Gastroesophageal sphincter (tissue), 4 donors: ENCODE measurements around the gene ERCC6L. TPM values are rescaled to one million over a fixed set of nuclear protein-coding genes. Genes with fewer than 3 reads are reported as not detected.
A peak's percentile ranks its signal among the peaks of the same experiment; 100 is the strongest.

Experiments
- ATAC-seq: fragments of 150-250 bp; one replicate; pipeline ENCODE4 v1.9.1; 2016; ENCODE audit warnings: mild to moderate bottlenecking, moderate library complexity
- H3K27ac ChIP-seq, 4 donors: fragments of 200-600 bp; sonication (generic) in 3 of 4; 1 replicate in 3 of 4; 2 replicates in 1 of 4; pipeline ENCODE4 v1.5.1; 2016 to 2019
- H3K27me3 ChIP-seq: fragments of 200-600 bp; sonication (generic); one replicate; pipeline ENCODE4 v1.5.1; 2019
- H3K36me3 ChIP-seq, 2 donors: fragments of 200-600 bp; sonication (generic); one replicate each; pipeline ENCODE4 v1.5.1; 2019; ENCODE audit warnings: control low read depth in 1 of 2
- H3K4me1 ChIP-seq, 3 donors: fragments of 200-600 bp; sonication (generic); 1 replicate in 2 of 3; 2 replicates in 1 of 3; pipeline ENCODE4 v1.5.1; 2016 to 2019; ENCODE audit warnings: control low read depth in 2 of 3
- H3K4me3 ChIP-seq, 2 donors: fragments of 200-600 bp; sonication (generic); one replicate each; pipeline ENCODE4 v1.5.1; 2019; ENCODE audit warnings: mild to moderate bottlenecking in 1 of 2, moderate library complexity in 1 of 2
- H3K9me3 ChIP-seq, 3 donors: fragments of 200-600 bp; sonication (generic); one replicate each; pipeline ENCODE4 v1.5.1; 2017 to 2019; ENCODE audit warnings: control low read depth in 2 of 3
- CTCF ChIP-seq, 4 experiments: fragments of 200-600 bp in 2 of 4; fragments of 450-650 bp in 2 of 4; sonication (generic) in 1 of 4; IDR thresholded peaks; one replicate each; pipeline ENCODE4 v1.5.1; 2017 to 2019; ENCODE audit warnings: antibody characterized with exemption in 4 of 4, mild to moderate bottlenecking in 2 of 4, moderate library complexity in 2 of 4
- EP300 ChIP-seq: sonication (generic); formaldehyde crosslinking; IDR thresholded peaks from one replicate; pipeline ENCODE4 v1.6.1; 2017; ENCODE audit warnings: antibody characterized with exemption, mild to moderate bottlenecking
- POLR2A ChIP-seq, 2 donors: fragments of 450-650 bp; IDR thresholded peaks; one replicate each; pipeline ENCODE4 v1.6.1; 2017; ENCODE audit warnings: antibody characterized with exemption in 2 of 2, mild to moderate bottlenecking in 2 of 2, moderate library complexity in 1 of 2
- POLR2AphosphoS5 ChIP-seq: sonication (generic); formaldehyde crosslinking; IDR thresholded peaks from one replicate; pipeline ENCODE4 v1.6.1; 2017; ENCODE audit warnings: antibody characterized with exemption
- WGBS, 2 donors: methylation state at CpG; one replicate each; pipeline ENCODE4 v1.1.5; 2018; ENCODE audit warnings: low coverage in 1 of 2; 5-methylcytosine and 5-hydroxymethylcytosine counted together
- total RNA-seq, 4 donors: library from RNA; depleted of rRNA; stranded (reverse); fragments of >200 nt; gene quantifications; one replicate each; pipeline ENCODE4 v1.1.0, GENCODE V29; 2016

The ERCC6L gene
- total RNA-seq, 4 donors from 2014 or later = 0.37 TPM; not detected in 3

- Histone ChIP-seq H3K4me3 (no peak overlapping the region), H3K9me3 (no peaks in the 10 kb centered on the region), H3K27me3 (no peaks in the 10 kb centered on the region), H3K27ac (peak overlapping the region in 1 of 4 donors; percentile 12), H3K4me1 (no peaks in the 10 kb centered on the region), H3K36me3 (peaks cover 0 to 61% of the 10 kb centered on the region in 2 donors)
- 36 to 64% methylated on average over 1 to 2 of the region's 2 CpGs for WGBS, 2 donors
- no peak for ATAC-seq
- no peak for TF ChIP-seq EP300
- TF ChIP-seq POLR2A (IDR thresholded peaks at IDR 0.05) = no peak
- TF ChIP-seq POLR2AphosphoS5 = no peak
- no peak for TF ChIP-seq CTCF (IDR thresholded peaks at IDR 0.05)
These were observed 30.0 kb upstream of the ERCC6L start for GRCh38 chrX:72268597-72269365.

DNA sequence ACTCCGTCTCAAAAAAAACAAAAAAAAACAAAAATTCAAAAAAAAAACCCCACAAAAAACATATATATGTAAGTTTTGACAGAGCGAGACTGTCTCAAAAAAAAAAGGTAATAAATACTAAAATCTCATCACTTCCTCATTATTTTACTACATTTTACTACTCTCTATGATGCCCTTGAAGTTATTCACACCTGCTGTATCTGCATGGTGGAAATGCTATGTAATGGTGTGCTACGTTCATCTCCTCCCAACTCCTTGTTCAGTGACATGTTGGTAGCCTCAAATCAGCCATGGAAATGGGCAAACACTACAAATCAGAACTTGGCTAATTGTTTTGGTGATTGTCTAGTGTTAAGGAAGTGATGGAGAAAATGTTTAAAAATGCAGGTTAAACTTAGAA lies 26.4 kb upstream of the ERCC6L start:
- ATAC-seq = no peak
- Histone ChIP-seq H3K9me3 (no peaks in the 10 kb centered on the region), H3K4me1 (no peaks in the 10 kb centered on the region), H3K4me3 (no peak overlapping the region), H3K36me3 (peaks cover 0 to 27% of the 10 kb centered on the region in 2 donors), H3K27ac (no peak overlapping the region), H3K27me3 (no peaks in the 10 kb centered on the region)
- TF ChIP-seq EP300 (no peak), POLR2AphosphoS5 (no peak), POLR2A (IDR thresholded peaks at IDR 0.05) (no peak), CTCF (IDR thresholded peaks at IDR 0.05) (no peak)
- WGBS, 2 donors = 87 to 100% methylated on average over 2 of the region's 3 CpGs

DNA sequence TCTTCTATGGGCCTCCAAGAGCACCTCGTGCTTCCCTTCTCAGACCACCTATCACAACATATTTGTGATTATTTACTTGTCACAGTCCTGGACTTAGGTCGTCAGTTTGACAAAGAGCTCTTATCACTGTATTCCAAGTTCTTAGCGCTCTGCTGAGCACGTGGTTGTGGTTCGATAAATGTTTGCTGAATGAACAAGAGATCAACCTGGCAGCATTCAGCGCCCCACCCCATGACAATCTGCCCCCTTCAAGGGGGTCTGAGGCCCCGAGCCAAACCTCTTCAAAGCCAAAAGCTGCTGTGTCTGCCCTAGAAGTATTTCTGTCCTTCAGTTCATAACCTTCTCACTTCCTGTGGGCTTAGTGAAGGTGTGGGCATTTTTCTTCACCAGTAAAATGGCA lies 23.2 kb upstream of the ERCC6L start:
- TF ChIP-seq EP300 (no peak), POLR2A (IDR thresholded peaks at IDR 0.05) (no peak), POLR2AphosphoS5 (no peak), CTCF (IDR thresholded peaks at IDR 0.05) (no peak)
- no peak overlapping the region for H3K27ac ChIP-seq

DNA sequence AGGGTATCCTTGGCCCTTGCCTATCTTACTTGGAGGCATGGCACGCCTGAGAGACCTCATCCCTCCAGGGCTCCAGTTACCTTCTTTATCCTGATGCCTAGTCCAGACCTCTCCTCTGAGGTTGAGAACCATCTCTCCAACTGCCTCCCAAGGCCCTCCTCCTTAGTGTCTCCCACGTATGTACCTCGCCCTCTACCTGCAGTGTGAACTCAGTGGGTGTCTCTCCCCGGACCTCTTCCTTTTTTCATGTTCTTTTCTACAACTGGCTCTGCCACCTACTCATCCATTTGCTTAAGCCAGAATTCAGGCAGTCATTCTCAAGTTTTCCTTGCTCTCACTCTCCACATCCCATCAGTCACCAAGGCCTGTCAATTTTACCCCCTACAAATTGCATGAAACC lies 21.6 kb upstream of the ERCC6L start:
- WGBS, 2 donors = 72% methylated on average over 3 of the region's 4 CpGs; no CpG with 5 or more reads in 1 of the 2 donors
- Histone ChIP-seq H3K4me3 (no peak overlapping the region), H3K9me3 (no peaks in the 10 kb centered on the region), H3K4me1 (no peaks in the 10 kb centered on the region), H3K36me3 (no peaks in the 10 kb centered on the region), H3K27me3 (no peaks in the 10 kb centered on the region), H3K27ac (no peak overlapping the region)
- ATAC-seq = no peak
- TF ChIP-seq CTCF (IDR thresholded peaks at IDR 0.05) (no peak), POLR2AphosphoS5 (no peak), EP300 (no peak), POLR2A (IDR thresholded peaks at IDR 0.05) (no peak)

More for the DNA sequence above, 23.2 kb upstream of the ERCC6L start:
- Histone ChIP-seq H3K36me3 (peaks cover 0 to 2% of the 10 kb centered on the region in 2 donors), H3K4me3 (no peak overlapping the region), H3K9me3 (no peaks in the 10 kb centered on the region), H3K27me3 (no peaks in the 10 kb centered on the region), H3K4me1 (no peaks in the 10 kb centered on the region)
- WGBS, 2 donors = 60 to 85% methylated on average over 3 to 5 of the region's 7 CpGs
- no peak for ATAC-seq

DNA sequence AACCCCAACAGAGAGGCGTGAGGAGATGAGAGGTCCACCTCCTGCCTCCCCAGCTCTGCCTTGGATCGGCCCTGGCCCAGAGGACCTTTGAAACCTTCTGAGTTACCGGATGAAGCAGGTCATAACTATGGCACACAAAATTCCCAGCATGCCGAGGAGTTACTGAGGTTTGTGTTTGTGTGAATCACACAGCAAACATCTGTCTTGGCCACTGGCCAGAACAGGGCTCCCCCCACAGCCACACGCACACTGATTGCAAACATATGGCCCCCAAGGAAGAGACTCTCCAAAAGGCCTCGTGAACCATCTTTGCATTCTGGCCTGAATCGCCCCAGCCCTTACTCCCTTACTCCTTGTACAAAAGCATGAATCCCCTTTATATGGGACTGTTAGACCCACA lies 19.3 kb upstream of the ERCC6L start:
- TF ChIP-seq POLR2AphosphoS5 = no peak
- no peak for TF ChIP-seq POLR2A (IDR thresholded peaks at IDR 0.05)
- TF ChIP-seq CTCF (IDR thresholded peaks at IDR 0.05) = no peak
- no peak for TF ChIP-seq EP300
- no peak overlapping the region for H3K4me3 ChIP-seq
- 80 to 87% methylated on average over 1 to 5 of the region's 7 CpGs for WGBS, 2 donors

More for the DNA sequence above, 19.3 kb upstream of the ERCC6L start:
- Histone ChIP-seq H3K27ac (no peak overlapping the region), H3K27me3 (no peaks in the 10 kb centered on the region), H3K9me3 (no peaks in the 10 kb centered on the region), H3K36me3 (no peaks in the 10 kb centered on the region), H3K4me1 (no peaks in the 10 kb centered on the region)
- ATAC-seq = peak; percentile 31
